OCI-LY3 (cell line): ENCODE results near the gene USP31.

Experiments used
- H2AFZ ChIP-seq: fragments of 200-600, 300-600 bp; shearing (Covaris generic); 2 replicates; pipeline ENCODE4 v1.6.0; 2014; ENCODE audit warnings: antibody characterized with exemption, low read depth, low read length
- H3K27ac ChIP-seq: fragments of 200-600, 300-600 bp; sonication (generic); 2 replicates; pipeline ENCODE4 v1.5.1; 2014; ENCODE audit warnings: mild to moderate bottlenecking, low read length, moderate library complexity, mixed read lengths
- H3K27me3 ChIP-seq: fragments of 200-600, 300-600 bp; sonication (generic); 2 replicates; pipeline ENCODE4 v1.6.1; 2014; ENCODE audit warnings: low read depth, low read length, mixed read lengths
- H3K36me3 ChIP-seq: fragments of 200-600, 300-600 bp; sonication (generic); replicated peaks from 2 replicates; pipeline ENCODE3; 2014; ENCODE audit warnings: low read depth, low read length, mixed read lengths
- H3K4me1 ChIP-seq: fragments of 300-600, 200-600 bp; sonication (generic); 2 replicates; pipeline ENCODE4 v1.6.1; 2014; ENCODE audit warnings: low read length, mixed read lengths
- H3K4me2 ChIP-seq: fragments of 200-600, 300-600 bp; sonication (generic); 2 replicates; pipeline ENCODE4 v1.6.1; 2014; ENCODE audit warnings: low read length, mixed read lengths
- H3K4me3 ChIP-seq: fragments of 300-600, 200-600 bp; sonication (generic); 2 replicates; pipeline ENCODE4 v1.5.1; 2014; ENCODE audit warnings: antibody characterized with exemption, mild to moderate bottlenecking, low read length, moderate library complexity
- H3K79me2 ChIP-seq: fragments of 300-600, 200-600 bp; shearing (Covaris generic); 2 replicates; pipeline ENCODE4 v1.6.1; 2014; ENCODE audit warnings: mild to moderate bottlenecking, low read length, mixed read lengths
- H3K9ac ChIP-seq: fragments of 300-600, 200-600 bp; shearing (Covaris generic); 2 replicates; pipeline ENCODE4 v1.6.0; 2014; ENCODE audit warnings: mild to moderate bottlenecking, low read length, moderate library complexity
- H3K9me3 ChIP-seq: fragments of 200-600, 300-600 bp; shearing (Covaris generic); 2 replicates; pipeline ENCODE4 v1.6.1; 2014; ENCODE audit warnings: low read length, mixed read lengths; ENCODE audit not compliant: insufficient read depth
- H4K20me1 ChIP-seq: fragments of 200-600, 300-600 bp; sonication (generic); 2 replicates; pipeline ENCODE4 v1.6.1; 2016; ENCODE audit warnings: low read length, mixed read lengths; ENCODE audit not compliant: insufficient read depth
- EZH2phosphoT487 ChIP-seq: fragments of 200-600 bp; shearing (Covaris generic); IDR thresholded peaks from 2 replicates; pipeline ENCODE4 v1.6.1; 2018; ENCODE audit warnings: antibody characterized with exemption, mixed run types, low read depth
- TF ChIP-seq, protein P1 (sequence below): fragments of 200-600, 300-600 bp; sonication (generic); IDR thresholded peaks from 2 replicates; pipeline ENCODE4 v1.5.1; 2014; ENCODE audit warnings: antibody characterized with exemption, low read length, low read depth

USP31 gene

DNA sequence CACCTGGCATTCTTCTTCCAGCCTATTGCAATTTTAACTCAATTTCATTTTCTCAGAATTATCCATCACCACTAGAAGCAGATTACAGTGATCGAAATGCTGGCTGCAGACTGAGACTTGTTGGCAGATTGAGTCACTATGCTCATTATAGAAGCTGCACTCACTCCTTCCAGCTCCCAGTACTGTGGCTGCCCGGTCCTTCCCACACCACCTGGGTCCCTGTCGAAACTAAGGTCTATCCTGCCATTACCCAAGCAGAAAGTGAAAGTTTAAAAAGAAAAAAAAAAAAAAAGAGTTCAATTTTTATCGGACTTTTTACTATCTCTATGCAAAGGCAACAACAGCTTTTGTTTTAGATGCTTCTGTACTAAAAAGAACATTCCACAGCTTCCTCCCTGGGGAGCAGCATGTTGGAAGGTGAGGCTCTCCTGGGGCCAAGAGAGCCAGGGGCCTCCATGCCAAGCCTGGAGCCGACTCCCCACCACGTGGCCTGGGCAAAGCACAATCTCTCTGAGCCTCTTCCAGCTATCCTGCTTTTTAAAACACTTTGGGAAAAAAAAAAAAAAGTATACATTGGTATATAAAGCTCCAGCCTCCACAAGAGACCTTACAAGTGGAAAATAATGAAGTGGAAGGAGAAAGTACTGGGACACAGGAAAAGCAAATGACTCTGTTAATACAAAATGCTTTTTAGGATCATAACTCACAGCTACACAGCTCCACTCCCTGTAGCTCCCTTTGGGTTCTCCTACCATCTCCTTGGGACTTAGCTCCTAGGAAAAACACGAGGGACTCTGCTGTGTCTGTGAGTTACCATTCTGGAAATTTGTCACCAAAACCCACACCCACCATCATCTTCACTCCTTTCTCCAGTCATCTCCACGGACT, 77.8 kb downstream of the USP31 start:
- H3K9ac ChIP-seq: no peak overlapping the region
- no peak overlapping the region for H3K27ac ChIP-seq
- H2AFZ ChIP-seq: no peak overlapping the region
- no peaks in the 10 kb centered on the region for H3K27me3 ChIP-seq
- H3K79me2 ChIP-seq: no peaks in the 10 kb centered on the region
- H3K4me1 ChIP-seq: no peaks in the 10 kb centered on the region
- H3K4me3 ChIP-seq: no peak overlapping the region
- TF ChIP-seq EZH2phosphoT487: no peak
- TF ChIP-seq, protein P1, sequence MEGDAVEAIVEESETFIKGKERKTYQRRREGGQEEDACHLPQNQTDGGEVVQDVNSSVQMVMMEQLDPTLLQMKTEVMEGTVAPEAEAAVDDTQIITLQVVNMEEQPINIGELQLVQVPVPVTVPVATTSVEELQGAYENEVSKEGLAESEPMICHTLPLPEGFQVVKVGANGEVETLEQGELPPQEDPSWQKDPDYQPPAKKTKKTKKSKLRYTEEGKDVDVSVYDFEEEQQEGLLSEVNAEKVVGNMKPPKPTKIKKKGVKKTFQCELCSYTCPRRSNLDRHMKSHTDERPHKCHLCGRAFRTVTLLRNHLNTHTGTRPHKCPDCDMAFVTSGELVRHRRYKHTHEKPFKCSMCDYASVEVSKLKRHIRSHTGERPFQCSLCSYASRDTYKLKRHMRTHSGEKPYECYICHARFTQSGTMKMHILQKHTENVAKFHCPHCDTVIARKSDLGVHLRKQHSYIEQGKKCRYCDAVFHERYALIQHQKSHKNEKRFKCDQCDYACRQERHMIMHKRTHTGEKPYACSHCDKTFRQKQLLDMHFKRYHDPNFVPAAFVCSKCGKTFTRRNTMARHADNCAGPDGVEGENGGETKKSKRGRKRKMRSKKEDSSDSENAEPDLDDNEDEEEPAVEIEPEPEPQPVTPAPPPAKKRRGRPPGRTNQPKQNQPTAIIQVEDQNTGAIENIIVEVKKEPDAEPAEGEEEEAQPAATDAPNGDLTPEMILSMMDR: no peak
- H4K20me1 ChIP-seq: no peaks in the 10 kb centered on the region
- no peak overlapping the region for H3K4me2 ChIP-seq
- no peaks in the 10 kb centered on the region for H3K36me3 ChIP-seq
- no peaks in the 10 kb centered on the region for H3K9me3 ChIP-seq

DNA sequence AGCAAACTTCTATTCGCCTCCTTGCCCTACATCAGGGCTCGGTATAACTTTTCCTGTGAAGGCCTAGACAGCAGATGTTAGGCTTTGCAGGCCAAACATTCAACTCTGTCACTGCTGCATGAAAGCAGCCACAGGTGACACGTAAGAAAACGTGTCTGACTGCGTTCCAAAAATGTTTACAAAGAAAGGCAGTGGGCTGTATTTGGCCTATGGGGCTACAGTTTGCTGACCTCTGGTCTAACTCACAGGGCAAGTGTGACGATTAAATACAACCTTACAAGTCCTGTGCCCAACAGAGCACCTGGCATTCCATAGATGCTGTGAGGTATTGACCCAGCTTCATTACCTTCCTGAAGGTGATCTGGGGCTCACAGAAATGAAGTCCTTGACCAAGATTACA, 79.4 kb downstream of the USP31 start:
- Histone ChIP-seq H2AFZ (no peak overlapping the region), H3K9me3 (no peaks in the 10 kb centered on the region), H3K4me1 (peaks cover 2% of the 10 kb centered on the region), H3K9ac (no peak overlapping the region), H3K27me3 (no peaks in the 10 kb centered on the region), H3K27ac (no peak overlapping the region), H3K36me3 (no peaks in the 10 kb centered on the region), H3K4me3 (no peak overlapping the region), H3K4me2 (no peak overlapping the region), H3K79me2 (no peaks in the 10 kb centered on the region), H4K20me1 (no peaks in the 10 kb centered on the region)
- TF ChIP-seq, protein P1: no peak
- TF ChIP-seq EZH2phosphoT487: no peak

GRCh38 chr16:23068079-23068736, 81.0 kb downstream of the USP31 start:
- Histone ChIP-seq H3K4me1 (peaks cover 8% of the 10 kb centered on the region), H3K79me2 (no peaks in the 10 kb centered on the region), H3K36me3 (no peaks in the 10 kb centered on the region), H3K9me3 (no peaks in the 10 kb centered on the region), H3K4me3 (no peak overlapping the region), H3K27ac (no peak overlapping the region), H3K27me3 (no peaks in the 10 kb centered on the region), H3K4me2 (no peak overlapping the region), H3K9ac (no peak overlapping the region), H2AFZ (no peak overlapping the region), H4K20me1 (no peaks in the 10 kb centered on the region)
- TF ChIP-seq, protein P1: no peak
- no peak for TF ChIP-seq EZH2phosphoT487

- TF ChIP-seq, protein P1: no peak
- TF ChIP-seq EZH2phosphoT487: no peak
- H3K36me3 ChIP-seq: no peaks in the 10 kb centered on the region
Observed at GRCh38 chr16:23066676-23067075, 82.6 kb downstream of the USP31 start.

More at GRCh38 chr16:23066676-23067075, 82.6 kb downstream of the USP31 start:
- H3K4me1 ChIP-seq: peaks cover 8% of the 10 kb centered on the region
- H3K79me2 ChIP-seq: no peaks in the 10 kb centered on the region
- no peak overlapping the region for H3K9ac ChIP-seq
- H3K4me2 ChIP-seq: no peak overlapping the region
- no peak overlapping the region for H3K27ac ChIP-seq
- no peaks in the 10 kb centered on the region for H4K20me1 ChIP-seq
- no peak overlapping the region for H3K4me3 ChIP-seq
- no peak overlapping the region for H2AFZ ChIP-seq
- H3K9me3 ChIP-seq: no peaks in the 10 kb centered on the region
- no peaks in the 10 kb centered on the region for H3K27me3 ChIP-seq
